CD4-positive, CD25-positive, alpha-beta regulatory T cell (primary cell): ENCODE data around the gene TMEM131L. TPM values are rescaled to one million over a fixed set of nuclear protein-coding genes. Genes with fewer than 3 reads are reported as not detected.
"Not testable (repeated sequence)": the region's sequence is repeated elsewhere in the genome, so short reads cannot be mapped to it uniquely, and the experiment has no call there.

Source experiments
- ATAC-seq, 2 donors: fragments of 150-1000 bp; cut with Tn5 transposase; one replicate each; pipeline ENCODE4 v1.10.0; 2021; ENCODE audit warnings: low read depth in 2 of 2, moderate number of reproducible peaks in 2 of 2, moderate library complexity in 1 of 2
- DNase-seq, 3 donors: peaks; one replicate each; pipeline versions ENCODE4 v3.0.0 to v3.0.0-alpha.2; 2012 to 2022; ENCODE audit warnings: mixed read lengths in 1 of 3
- H3K27ac ChIP-seq: one replicate; pipeline ENCODE4 v1.7.0; 2013; ENCODE audit warnings: mild to moderate bottlenecking, low read length; ENCODE audit not compliant: insufficient read depth, poor library complexity, severe bottlenecking
- H3K27me3 ChIP-seq: one replicate; pipeline ENCODE4 v1.7.0; 2013; ENCODE audit warnings: low read length; ENCODE audit not compliant: control insufficient read depth, insufficient read depth
- H3K36me3 ChIP-seq: one replicate; pipeline ENCODE4 v1.7.0; 2013; ENCODE audit warnings: mild to moderate bottlenecking, low read length, moderate library complexity; ENCODE audit not compliant: control insufficient read depth, insufficient read depth
- H3K4me1 ChIP-seq: 2 replicates; pipeline ENCODE4 v1.7.0; 2013; ENCODE audit warnings: mild to moderate bottlenecking, low read length; ENCODE audit not compliant: insufficient read depth, control insufficient read depth, poor library complexity, severe bottlenecking
- H3K4me3 ChIP-seq: one replicate; pipeline ENCODE4 v1.7.0; 2013; ENCODE audit warnings: low read depth, mild to moderate bottlenecking, low read length, moderate library complexity
- H3K9me3 ChIP-seq, 2 experiments: 1 replicate in 1 of 2; 2 replicates in 1 of 2; pipeline ENCODE4 v1.7.0; 2013; ENCODE audit warnings: low read length in 2 of 2, mild to moderate bottlenecking in 1 of 2, moderate library complexity in 1 of 2; ENCODE audit not compliant: control insufficient read depth in 2 of 2
- H3K27ac Mint-ChIP-seq, 3 donors: one replicate each; pipeline ENCODE4 v1.8.0; 2020 to 2022; ENCODE audit warnings: mild to moderate bottlenecking in 3 of 3, mixed read lengths in 3 of 3, moderate library complexity in 2 of 3
- H3K27me3 Mint-ChIP-seq: one replicate; pipeline ENCODE4 v1.8.0; 2022; ENCODE audit warnings: mild to moderate bottlenecking, mixed read lengths
- H3K36me3 Mint-ChIP-seq: one replicate; pipeline ENCODE4 v1.8.0; 2020; ENCODE audit warnings: mixed read lengths
- H3K4me1 Mint-ChIP-seq, 4 donors: one replicate each; pipeline ENCODE4 v1.8.0; 2020 to 2022; ENCODE audit warnings: mixed read lengths in 4 of 4, mild to moderate bottlenecking in 1 of 4
- H3K4me3 Mint-ChIP-seq, 4 donors: one replicate each; pipeline ENCODE4 v1.8.0; 2020 to 2022; ENCODE audit warnings: mild to moderate bottlenecking in 4 of 4, mixed read lengths in 4 of 4, moderate library complexity in 3 of 4
- H3K9me3 Mint-ChIP-seq, 7 donors: one replicate each; pipeline ENCODE4 v1.8.0; 2020 to 2022; ENCODE audit warnings: mixed read lengths in 7 of 7, mild to moderate bottlenecking in 3 of 7, moderate library complexity in 2 of 7
- polyA plus RNA-seq, 4 donors: library from polyadenylated mRNA; unstranded; fragments of 300-500 nt; fragmentation: Illumina TruSeq; gene quantifications; one replicate each; pipeline ENCODE4 v1.2.3, GENCODE V29; 2021
- total RNA-seq: library from RNA; stranded (reverse); gene quantifications from one replicate; pipeline ENCODE4 v1.2.3, GENCODE V29; 2022

TMEM131L gene
- total and polyA plus RNA-seq, 5 donors from 2014 or later = 35.5 to 86.4 (median 44.1) TPM

GRCh38 chr4:153556435-153556815 lies 90.3 kb downstream of the TMEM131L start:
- no peak overlapping the region for H3K4me3 ChIP-seq
- peaks cover 20 to 62% (median 48%) of the 10 kb centered on the region in 4 donors for H3K4me1 Mint-ChIP-seq
- no peak for ATAC-seq
- no peaks in the 10 kb centered on the region for H3K27me3 ChIP-seq
- H3K4me3 Mint-ChIP-seq = no peak overlapping the region
- peak overlapping the region in 2 of 3 donors; percentile 53 to 57 for H3K27ac Mint-ChIP-seq
- H3K36me3 ChIP-seq = peaks cover 64% of the 10 kb centered on the region
- DNase-seq = no peak
- no peak overlapping the region for H3K27ac ChIP-seq
- no peaks in the 10 kb centered on the region for H3K27me3 Mint-ChIP-seq
- no peaks in the 10 kb centered on the region for H3K4me1 ChIP-seq
- peaks cover 51% of the 10 kb centered on the region for H3K36me3 Mint-ChIP-seq
- H3K9me3 ChIP-seq = peaks cover 0 to 1% of the 10 kb centered on the region in 2 experiments
- peaks cover 0 to 8% (median 3%) of the 10 kb centered on the region in 7 donors for H3K9me3 Mint-ChIP-seq

GRCh38 chr4:153560908-153561307 lies 94.7 kb downstream of the TMEM131L start:
- no peaks in the 10 kb centered on the region for H3K4me1 ChIP-seq
- DNase-seq (peak in 1 of 3 donors; percentile 25), ATAC-seq (no peak)
- H3K36me3 Mint-ChIP-seq = peaks cover 60% of the 10 kb centered on the region
- H3K4me3 Mint-ChIP-seq = no peak overlapping the region
- no peaks in the 10 kb centered on the region for H3K27me3 ChIP-seq
- no peak overlapping the region for H3K4me3 ChIP-seq
- peaks cover 0 to 4% of the 10 kb centered on the region in 2 experiments for H3K9me3 ChIP-seq
- peaks cover 78% of the 10 kb centered on the region for H3K36me3 ChIP-seq
- H3K27ac Mint-ChIP-seq = no peak overlapping the region
- no peak overlapping the region for H3K27ac ChIP-seq
- H3K27me3 Mint-ChIP-seq = no peaks in the 10 kb centered on the region
- H3K9me3 Mint-ChIP-seq = peaks cover 0 to 8% (median 6%) of the 10 kb centered on the region in 7 donors
- H3K4me1 Mint-ChIP-seq = peaks cover 38 to 55% (median 46%) of the 10 kb centered on the region in 4 donors

- Histone ChIP-seq H3K9me3 (peaks cover 0 to 4% of the 10 kb centered on the region in 2 experiments), H3K4me3 (no peak overlapping the region), H3K27ac (no peak overlapping the region), H3K36me3 (peaks cover 54% of the 10 kb centered on the region), H3K4me1 (peaks cover 2% of the 10 kb centered on the region), H3K27me3 (no peaks in the 10 kb centered on the region)
- no peaks in the 10 kb centered on the region for H3K27me3 Mint-ChIP-seq
- peaks cover 62% of the 10 kb centered on the region for H3K36me3 Mint-ChIP-seq
- H3K4me3 Mint-ChIP-seq = peak overlapping the region in 1 of 4 donors; percentile 24
- no peak for DNase-seq
- H3K9me3 Mint-ChIP-seq = peaks cover 0 to 8% (median 6%) of the 10 kb centered on the region in 7 donors
- H3K4me1 Mint-ChIP-seq = peaks cover 43 to 63% (median 54%) of the 10 kb centered on the region in 4 donors
- peak overlapping the region; percentile 48 to 91 (median 68) for H3K27ac Mint-ChIP-seq
- no peak for ATAC-seq
Measured at GRCh38 chr4:153564630-153565525, 98.7 kb downstream of the TMEM131L start.

- Mint-ChIP-seq H3K27me3 (no peaks in the 10 kb centered on the region), H3K4me1 (peaks cover 37 to 64% (median 51%) of the 10 kb centered on the region in 4 donors), H3K27ac (peak overlapping the region; percentile 25 to 92 (median 67)), H3K4me3 (no peak overlapping the region), H3K36me3 (peaks cover 47% of the 10 kb centered on the region), H3K9me3 (peaks cover 0 to 4% (median under 1%) of the 10 kb centered on the region in 7 donors)
- Histone ChIP-seq H3K27me3 (no peaks in the 10 kb centered on the region), H3K4me1 (peaks cover 8% of the 10 kb centered on the region), H3K36me3 (peaks cover 41% of the 10 kb centered on the region), H3K4me3 (no peak overlapping the region), H3K27ac (no peak overlapping the region), H3K9me3 (no peaks in the 10 kb centered on the region)
- ATAC-seq = no peak
- DNase-seq = no peak
Measured at GRCh38 chr4:153566631-153567150, 100.5 kb downstream of the TMEM131L start.

- not testable (repeated sequence) for H3K27me3 Mint-ChIP-seq, DNase-seq, H3K4me3 ChIP-seq, H3K4me1 ChIP-seq, H3K27ac ChIP-seq, H3K9me3 ChIP-seq, H3K4me3 Mint-ChIP-seq, H3K9me3 Mint-ChIP-seq, H3K27me3 ChIP-seq, ATAC-seq
- Mint-ChIP-seq H3K4me1 (peaks cover 45 to 68% (median 51%) of the 10 kb centered on the region in 4 donors), H3K36me3 (peaks cover 48% of the 10 kb centered on the region), H3K27ac (peak overlapping the region; percentile 53 to 86 (median 85))
- peaks cover 40% of the 10 kb centered on the region for H3K36me3 ChIP-seq
Measured at GRCh38 chr4:153567660-153568059, 101.5 kb downstream of the TMEM131L start.

- no peak overlapping the region for H3K27ac ChIP-seq
- peaks cover 29% of the 10 kb centered on the region for H3K4me1 ChIP-seq
- Mint-ChIP-seq H3K4me1 (peaks cover 48 to 85% (median 62%) of the 10 kb centered on the region in 4 donors), H3K4me3 (peak overlapping the region in 1 of 4 donors; percentile 70), H3K27ac (peak overlapping the region; percentile 34 to 83 (median 77)), H3K9me3 (peaks cover 0 to 1% (median 0%) of the 10 kb centered on the region in 7 donors), H3K27me3 (no peaks in the 10 kb centered on the region), H3K36me3 (peaks cover 38% of the 10 kb centered on the region)
- H3K27me3 ChIP-seq = no peaks in the 10 kb centered on the region
- DNase-seq = no peak
- H3K9me3 ChIP-seq = no peaks in the 10 kb centered on the region
- H3K36me3 ChIP-seq = peaks cover 22% of the 10 kb centered on the region
- ATAC-seq = no peak
- no peak overlapping the region for H3K4me3 ChIP-seq
Measured at GRCh38 chr4:153570228-153570973, 104.2 kb downstream of the TMEM131L start.

GRCh38 chr4:153571006-153571545 lies 104.9 kb downstream of the TMEM131L start:
- Mint-ChIP-seq H3K4me1 (peaks cover 46 to 90% (median 64%) of the 10 kb centered on the region in 4 donors), H3K9me3 (peaks cover 0 to 1% (median 0%) of the 10 kb centered on the region in 7 donors), H3K4me3 (peak overlapping the region in 2 of 4 donors; percentile 21 to 24), H3K36me3 (peaks cover 38% of the 10 kb centered on the region), H3K27me3 (no peaks in the 10 kb centered on the region), H3K27ac (peak overlapping the region; percentile 34 to 77 (median 46))
- Histone ChIP-seq H3K27me3 (no peaks in the 10 kb centered on the region), H3K27ac (peak overlapping the region; percentile 49), H3K9me3 (no peaks in the 10 kb centered on the region), H3K4me1 (peaks cover 34% of the 10 kb centered on the region), H3K4me3 (no peak overlapping the region), H3K36me3 (peaks cover 22% of the 10 kb centered on the region)
- no peak for ATAC-seq
- peak in 1 of 3 donors; percentile 15 for DNase-seq
